KG1 (cell line): ENCODE data around the gene MIGA2.

ENCODE experiments used
- DNase-seq: peaks from one replicate; lab custom pipeline; 2025; lab: John Stamatoyannopoulos, UW

Gene MIGA2

GRCh38 chr9:129011170-129011569 lies 25.3 kb upstream of the MIGA2 start:
- DNase-seq, result no peak

GRCh38 chr9:129011761-129012181 lies 24.7 kb upstream of the MIGA2 start:
- no peak for DNase-seq

GRCh38 chr9:129012343-129012742 lies 24.1 kb upstream of the MIGA2 start:
- no peak for DNase-seq

- no peak for DNase-seq
Measured at GRCh38 chr9:129012893-129013448, 23.5 kb upstream of the MIGA2 start.

GRCh38 chr9:129013674-129014073 lies 22.8 kb upstream of the MIGA2 start:
- no peak for DNase-seq

GRCh38 chr9:129014124-129014523 lies 22.3 kb upstream of the MIGA2 start:
- DNase-seq, result no peak

- no peak for DNase-seq
Measured at GRCh38 chr9:129014608-129015007, 21.8 kb upstream of the MIGA2 start.

GRCh38 chr9:129021091-129021490 lies 15.3 kb upstream of the MIGA2 start:
- DNase-seq, result no peak

- DNase-seq, result no peak
Measured at GRCh38 chr9:129022037-129022436, 14.4 kb upstream of the MIGA2 start.

- no peak for DNase-seq
Measured at GRCh38 chr9:129023036-129023907, 13.2 kb upstream of the MIGA2 start.

GRCh38 chr9:129023908-129024233 lies 12.6 kb upstream of the MIGA2 start:
- DNase-seq, result no peak

GRCh38 chr9:129026442-129027223 lies 9.8 kb upstream of the MIGA2 start:
- no peak for DNase-seq

- DNase-seq, result no peak
Measured at GRCh38 chr9:129027224-129027684, 9.2 kb upstream of the MIGA2 start.

GRCh38 chr9:129027685-129028191 lies 8.7 kb upstream of the MIGA2 start:
- no peak for DNase-seq

- DNase-seq, result peak; percentile 74
Measured at GRCh38 chr9:129028192-129028966, 8.0 kb upstream of the MIGA2 start, which contains the start of gene SH3GLB2. Gene SH3GLB2 (minus strand): TSS chr9:129028331. CDS start chr9:129028154, 177 bp downstream.

- DNase-seq, result no peak
Measured at GRCh38 chr9:129030191-129030590, 6.2 kb upstream of the MIGA2 start.

- no peak for DNase-seq
Measured at GRCh38 chr9:129031514-129031913, 4.9 kb upstream of the MIGA2 start.

- no peak for DNase-seq
Measured at GRCh38 chr9:129032541-129033159, 3.8 kb upstream of the MIGA2 start.

GRCh38 chr9:129033216-129033615 lies 3.2 kb upstream of the MIGA2 start:
- no peak for DNase-seq

GRCh38 chr9:129035838-129036237 lies 588 bp upstream of the MIGA2 start:
- peak; percentile 32 for DNase-seq
